GM12878 (cell line): ENCODE measurements around the gene NCKAP5L. TPM values are rescaled to one million over a fixed set of nuclear protein-coding genes. Genes with fewer than 3 reads are reported as not detected.

ENCODE experiments used
- ATAC-seq: fragments of 200-7000 bp; cut with Tn5 transposase; 3 replicates; pipeline ENCODE4 v1.9.1; 2020; ENCODE audit warnings: mild to moderate bottlenecking, moderate library complexity
- BruUV-seq: library from RNA; stranded (reverse); fragments of 400-500 nt; replicated peaks from 2 replicates; lab custom pipeline; 2021; lab: Mats Ljungman, UMichigan
- CTCF ChIA-PET: fragments of 300-600 bp; sonication (Branson Sonifier 250); formaldehyde crosslinking; extraction: SDS; loops from one replicate; lab custom pipeline; 2021; ENCODE audit warnings: inconsistent platforms; lab: Yijun Ruan, JAX
- POLR2A ChIA-PET: fragments of 350-600 bp; formaldehyde crosslinking; extraction: SDS; loops from one replicate; lab custom pipeline; 2021; ENCODE audit warnings: inconsistent platforms; lab: Charles Lee
- RAD21 ChIA-PET: fragments of 300-600 bp; sonication (Branson Sonifier 250); formaldehyde crosslinking; loops from one replicate; lab custom pipeline; 2023; ENCODE audit warnings: antibody characterized with exemption; ENCODE audit not compliant: unreplicated experiment; lab: Charles Lee
- SMC1A ChIA-PET: fragments of 300-600 bp; sonication (Branson Sonifier 250); formaldehyde crosslinking; loops from one replicate; lab custom pipeline; 2023; ENCODE audit not compliant: unreplicated experiment, uncharacterized antibody; lab: Charles Lee
- DNase-seq: peaks from one replicate; pipeline ENCODE4 v3.0.0-alpha.2; 2011; ENCODE audit warnings: low read depth, low spot score
- FAIRE-seq: peaks from 3 replicates; lab custom pipeline; 2011; peaks lifted over from hg19 to GRCh38; lab: Jason Lieb, UNC
- H2AFZ ChIP-seq: 2 replicates; pipeline ENCODE4 v1.6.0; 2011; ENCODE audit warnings: low read depth, low read length, control low read depth; ENCODE audit not compliant: control insufficient read depth
- H3K27ac ChIP-seq: 2 replicates; pipeline ENCODE4 v1.5.1; 2011; ENCODE audit warnings: control low read depth; ENCODE audit not compliant: control insufficient read depth, insufficient read depth
- H3K27me3 ChIP-seq, 2 experiments: replicated peaks in 1 of 2; 2 replicates each; pipeline versions ENCODE4 v1.6.0 to v1.6.1; 2011; ENCODE audit warnings: low read length in 1 of 2; ENCODE audit not compliant: control insufficient read depth in 2 of 2, insufficient read depth in 2 of 2
- H3K36me3 ChIP-seq, 2 experiments: 2 replicates each; pipeline ENCODE4 v1.5.1; 2011; ENCODE audit warnings: low read length in 1 of 2; ENCODE audit not compliant: control insufficient read depth in 2 of 2, insufficient read depth in 2 of 2
- H3K4me1 ChIP-seq: 2 replicates; pipeline ENCODE4 v1.6.1; 2011; ENCODE audit warnings: mild to moderate bottlenecking, low read length, moderate library complexity, mixed read lengths; ENCODE audit not compliant: control insufficient read depth, insufficient read depth
- H3K4me2 ChIP-seq: 2 replicates; pipeline ENCODE4 v1.6.0; 2011; ENCODE audit warnings: control low read depth; ENCODE audit not compliant: control insufficient read depth, insufficient read depth
- H3K4me3 ChIP-seq: fragments of 200-600 bp; sonication (generic); 2 replicates; pipeline ENCODE4 v1.5.1; 2016
- H3K79me2 ChIP-seq: 2 replicates; pipeline ENCODE4 v1.6.0; 2011; ENCODE audit warnings: low read length; ENCODE audit not compliant: control insufficient read depth, insufficient read depth
- H3K9ac ChIP-seq: 2 replicates; pipeline ENCODE4 v1.8.0; 2011; ENCODE audit warnings: low read length, control low read depth, mixed read lengths; ENCODE audit not compliant: control insufficient read depth, insufficient read depth
- H3K9me3 ChIP-seq: replicated peaks from 3 replicates; pipeline ENCODE4 v1.5.1; 2011; ENCODE audit warnings: mild to moderate bottlenecking, low read length; ENCODE audit not compliant: control insufficient read depth, insufficient read depth
- H4K20me1 ChIP-seq: 2 replicates; pipeline ENCODE4 v1.6.0; 2011; ENCODE audit not compliant: control insufficient read depth, insufficient read depth
- ATF7 ChIP-seq: fragments of 450-650 bp; IDR thresholded peaks from 2 replicates; pipeline ENCODE4 v1.6.1; 2016; ENCODE audit warnings: low read depth, mild to moderate bottlenecking
- BMI1 ChIP-seq: fragments of 450-650 bp; IDR thresholded peaks from 2 replicates; pipeline ENCODE4 v1.6.1; 2016; ENCODE audit warnings: mild to moderate bottlenecking, moderate library complexity, borderline replicate concordance
- CBFB ChIP-seq: IDR thresholded peaks from 2 replicates; pipeline ENCODE4 v1.6.1; 2016; ENCODE audit warnings: antibody characterized with exemption, low read depth
- GABPA ChIP-seq: IDR thresholded peaks from 2 replicates; pipeline ENCODE4 v1.6.1; 2014; ENCODE audit warnings: antibody characterized with exemption, low read depth, mild to moderate bottlenecking, inconsistent platforms
- IRF4 ChIP-seq: IDR thresholded peaks from 2 replicates; pipeline ENCODE4 v1.6.1; 2011; ENCODE audit warnings: low read depth, low read length
- POLR2A ChIP-seq: IDR thresholded peaks from 2 replicates; pipeline ENCODE4 v1.6.1; 2011; ENCODE audit warnings: low read depth, mild to moderate bottlenecking, low read length
- POLR2AphosphoS2 ChIP-seq: IDR thresholded peaks from 2 replicates; pipeline ENCODE4 v1.6.1; 2011; ENCODE audit warnings: low read depth, mild to moderate bottlenecking, low read length, improper control_type of control experiment, moderate library complexity
- RCOR1 ChIP-seq: conservative IDR thresholded peaks from 2 replicates; pipeline ENCODE4 v1.6.1; 2012; ENCODE audit warnings: low read depth, low read length, improper control_type of control experiment
- SMAD1 ChIP-seq: fragments of 450-650 bp; IDR thresholded peaks from 2 replicates; pipeline ENCODE4 v1.6.1; 2018; ENCODE audit warnings: mild to moderate bottlenecking, low read depth; ENCODE audit not compliant: partially characterized antibody
- SPI1 ChIP-seq: IDR thresholded peaks from 2 replicates; pipeline ENCODE4 v1.6.1; 2011; ENCODE audit warnings: low read depth, mild to moderate bottlenecking, low read length, moderate library complexity, borderline replicate concordance; ENCODE audit not compliant: insufficient read depth
- ZBTB11 ChIP-seq: fragments of 450-650 bp; formaldehyde crosslinking; IDR thresholded peaks from 2 replicates; pipeline ENCODE4 v1.5.0; 2022; ENCODE audit warnings: mild to moderate bottlenecking, missing genetic modification characterization
- ZNF592 ChIP-seq: fragments of 450-650 bp; IDR thresholded peaks from 2 replicates; pipeline ENCODE4 v1.6.1; 2017; ENCODE audit warnings: mild to moderate bottlenecking, moderate library complexity
- WGBS: methylation state at CpG from one replicate; pipeline ENCODE4 v1.1.6; 2016; ENCODE audit warnings: low lambda C conversion rate; ENCODE audit not compliant: insufficient replicate concordance, insufficient coverage; ENCODE audit errors: missing lambda C conversion rate; 5-methylcytosine and 5-hydroxymethylcytosine counted together
- in situ Hi-C: fragments of 300-500 bp; cut with MboI; formaldehyde crosslinking; loops from 9 replicates; pipeline ENCODE4 v1.14.3; 2018; ENCODE audit warnings: mixed read lengths
- intact Hi-C: fragments of 100-400 bp; cut with micrococcal nuclease; formaldehyde crosslinking; loops from one replicate; pipeline ENCODE4 v1.14.2; 2022; ENCODE audit not compliant: unreplicated experiment
- polyA plus RNA-seq, 11 experiments: library from polyadenylated mRNA; depleted of rRNA in 4 of 11; unstranded in 6 of 11; stranded (reverse) in 5 of 11; fragments of >200 nt; fragmentation: Nextera tagmentation in 4 of 11; fragmentation: Illumina TruSeq in 1 of 11; extraction: Ambion mirVana in 4 of 11; extraction: Trizol in 1 of 11; gene quantifications; 1 replicate in 1 of 11; 2 replicates in 10 of 11; pipeline versions ENCODE4 v1.2.1 to v1.2.3, GENCODE V29; 2011 to 2016; ENCODE audit warnings: inconsistent platforms in 2 of 11, missing spikeins in 2 of 11, low read depth in 1 of 11
- total RNA-seq, 4 experiments: library from RNA; depleted of rRNA in 3 of 4; stranded (reverse); fragments of >200 nt in 3 of 4; fragmentation: Illumina TruSeq in 1 of 4; extraction: Trizol in 1 of 4; gene quantifications; 2 replicates each; pipeline versions ENCODE4 v1.2.1 to v1.2.3, GENCODE V29; 2013 to 2021

Gene NCKAP5L
- total and polyA plus RNA-seq, 10 of the 15 experiments (the other 5 are each of a cell fraction or from before 2014, with no cell fraction given) = 0.03 to 15.8 (median 4.4) TPM

GRCh38 chr12:49794021-49794420 is 34.2 kb downstream of the NCKAP5L start:
- no peak for TF ChIP-seq RCOR1
- peak; percentile 46; the same call in 1 of the 2 replicates for TF ChIP-seq POLR2A
- no peak for TF ChIP-seq SMAD1
- no peak for TF ChIP-seq IRF4
- no peak for TF ChIP-seq GABPA
- no TSS peak for BruUV-seq
- intact Hi-C loops = no loop called here
- no peaks in the 10 kb centered on the region for H3K27me3 ChIP-seq
- H3K4me2 ChIP-seq = no peak overlapping the region
- WGBS = 63% methylated on average over 5 of the region's 5 CpGs
- H3K4me1 ChIP-seq = no peaks in the 10 kb centered on the region
- H4K20me1 ChIP-seq = no peaks in the 10 kb centered on the region
- H3K4me3 ChIP-seq = no peak overlapping the region
- H3K79me2 ChIP-seq = no peaks in the 10 kb centered on the region
- no peaks in the 10 kb centered on the region for H3K9me3 ChIP-seq
- ATAC-seq = no peak
- ChIA-PET POLR2A (no interaction called here), CTCF (no interaction called here), SMC1A (no interaction called here), RAD21 (no interaction called here)
- H2AFZ ChIP-seq = no peak overlapping the region
- H3K27ac ChIP-seq = no peak overlapping the region
- FAIRE-seq = no peak
- no peak overlapping the region for H3K9ac ChIP-seq
- in situ Hi-C loops = no loop called here
- H3K36me3 ChIP-seq = peaks cover 0 to 3% of the 10 kb centered on the region in 2 experiments; a peak in 2 of 4 replicates
- no peak for DNase-seq

GRCh38 chr12:49793620-49794019 is 34.6 kb downstream of the NCKAP5L start:
- in situ Hi-C loops = no loop called here
- no peak overlapping the region for H2AFZ ChIP-seq
- no peaks in the 10 kb centered on the region for H4K20me1 ChIP-seq
- no peak for ATAC-seq
- H3K36me3 ChIP-seq = peaks cover 0 to 3% of the 10 kb centered on the region in 2 experiments; a peak in 2 of 4 replicates
- no peak overlapping the region for H3K4me2 ChIP-seq
- ChIA-PET POLR2A (no interaction called here), RAD21 (no interaction called here), SMC1A (no interaction called here), CTCF (no interaction called here)
- no peaks in the 10 kb centered on the region for H3K4me1 ChIP-seq
- no TSS peak for BruUV-seq
- no peaks in the 10 kb centered on the region for H3K27me3 ChIP-seq
- H3K9me3 ChIP-seq = no peaks in the 10 kb centered on the region
- H3K4me3 ChIP-seq = no peak overlapping the region
- no peaks in the 10 kb centered on the region for H3K79me2 ChIP-seq
- FAIRE-seq = no peak
- H3K27ac ChIP-seq = no peak overlapping the region
- 81% methylated on average over 9 of the region's 9 CpGs for WGBS
- no peak for DNase-seq
- intact Hi-C loops = no loop called here
- H3K9ac ChIP-seq = no peak overlapping the region
- TF ChIP-seq BMI1 (no peak), POLR2AphosphoS2 (no peak), CBFB (no peak), SPI1 (no peak), ZNF592 (no peak), ZBTB11 (CRISPR knock-in tag) (no peak), ATF7 (no peak)
